ENCODE results near the gene USP22. TPM values are rescaled to one million over a fixed set of nuclear protein-coding genes. Genes with fewer than 3 reads are reported as not detected.

Gene USP22
- total RNA-seq, 2 experiments from 2014 or later: 147 to 162 TPM

DNA sequence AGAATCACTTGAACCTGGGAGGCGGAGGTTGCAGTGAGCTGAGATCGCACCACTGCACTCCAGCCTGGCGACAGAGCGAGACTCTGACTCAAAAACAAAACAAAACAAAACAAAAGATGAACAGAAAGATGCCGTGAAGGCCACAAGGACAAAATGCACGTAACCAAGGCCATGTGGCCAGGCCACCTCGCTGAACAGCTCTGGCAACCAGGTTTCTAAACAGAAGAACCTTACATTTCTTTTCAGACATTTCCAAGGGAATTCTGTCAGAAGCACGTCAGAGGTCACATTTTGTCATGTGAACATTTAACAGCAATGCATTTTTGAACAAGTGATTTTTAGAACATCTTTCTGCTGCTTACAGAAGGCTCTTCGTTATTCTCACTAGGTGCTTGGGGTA is 28.8 kb downstream of the USP22 start:
- ChIA-PET POLR2A (no interaction called here), CTCF (no interaction called here)
- H3K27ac Mint-ChIP-seq: no peak overlapping the region
- no peaks in the 10 kb centered on the region for H3K27me3 Mint-ChIP-seq
- no peaks in the 10 kb centered on the region for H3K4me1 Mint-ChIP-seq
- peaks cover 68% of the 10 kb centered on the region for H3K36me3 Mint-ChIP-seq (ENCODE audit: low read depth)
- no peak overlapping the region for H3K4me3 Mint-ChIP-seq
- no peaks in the 10 kb centered on the region for H3K9me3 Mint-ChIP-seq
- no peak for DNase-seq

DNA sequence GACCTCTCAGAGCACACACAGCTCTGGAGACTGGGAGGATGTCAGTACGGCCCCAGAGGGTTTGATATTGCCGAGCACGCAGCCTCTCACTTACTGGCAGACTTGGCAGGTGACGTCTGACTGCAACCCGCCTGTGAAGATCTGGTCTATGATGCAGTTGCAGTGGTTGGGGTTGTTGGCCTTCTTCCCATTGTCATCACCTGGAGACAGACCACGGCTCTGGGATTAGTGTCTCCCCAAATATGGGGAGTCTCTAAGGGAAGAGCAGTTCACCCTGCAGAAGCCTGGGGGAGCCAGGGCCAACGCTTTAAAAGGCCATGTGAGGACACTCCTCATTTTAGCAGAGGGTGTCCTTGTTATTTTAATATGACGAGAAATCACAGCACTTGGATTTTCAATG is 30.1 kb downstream of the USP22 start:
- Mint-ChIP-seq H3K9me3 (no peaks in the 10 kb centered on the region), H3K4me3 (no peak overlapping the region), H3K4me1 (no peaks in the 10 kb centered on the region), H3K36me3 (ENCODE audit: low read depth) (peaks cover 68% of the 10 kb centered on the region), H3K27ac (no peak overlapping the region), H3K27me3 (no peaks in the 10 kb centered on the region)
- ChIA-PET CTCF (no interaction called here), POLR2A (no interaction called here)
- DNase-seq: no peak

DNA sequence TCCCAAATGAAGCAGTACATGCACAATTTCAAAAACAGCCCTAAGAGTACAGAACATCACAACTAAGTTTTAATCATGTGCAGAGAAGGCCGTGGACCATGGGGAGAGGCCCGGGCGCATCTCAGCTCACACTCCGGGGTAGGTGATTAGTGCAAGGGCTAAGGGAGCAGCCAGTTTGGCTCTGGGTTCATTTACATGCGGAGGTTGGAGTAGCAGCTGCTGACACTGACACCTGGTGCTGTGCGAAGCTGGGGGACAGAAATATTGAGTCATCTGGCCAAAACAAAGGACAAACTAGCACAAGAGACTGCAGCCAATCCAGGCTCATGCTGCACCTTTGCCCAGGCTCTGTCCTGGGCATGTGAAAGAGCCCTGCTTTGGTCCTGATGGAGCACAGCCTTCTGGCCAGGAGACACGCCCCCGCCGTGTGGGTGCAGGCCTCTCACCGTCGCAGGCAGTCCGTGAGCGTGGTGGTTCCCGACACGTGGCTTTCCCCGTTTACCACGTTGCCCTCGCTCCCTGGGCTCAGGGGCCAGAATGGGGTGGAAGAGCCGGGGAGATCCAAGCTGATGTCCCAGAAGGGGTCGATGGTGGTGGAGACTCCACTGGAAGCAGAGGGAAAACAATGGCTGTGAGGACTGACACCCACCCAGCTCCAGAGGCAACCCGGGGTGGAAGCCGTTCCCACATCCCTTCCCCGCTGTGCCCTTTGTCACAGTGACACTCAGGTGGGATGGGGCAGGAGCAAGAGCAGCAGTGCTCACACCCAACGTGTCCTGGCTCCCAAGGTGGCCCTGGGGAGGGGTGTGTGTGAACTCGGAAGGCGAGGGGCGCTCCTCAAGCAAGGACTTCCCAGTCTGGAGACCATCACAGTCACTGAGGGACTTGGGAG is 31.9 kb downstream of the USP22 start:
- Mint-ChIP-seq H3K36me3 (ENCODE audit: low read depth) (peaks cover 68% of the 10 kb centered on the region), H3K4me3 (no peak overlapping the region), H3K27me3 (no peaks in the 10 kb centered on the region), H3K27ac (no peak overlapping the region), H3K4me1 (no peaks in the 10 kb centered on the region), H3K9me3 (no peaks in the 10 kb centered on the region)
- no peak for DNase-seq
- POLR2A ChIA-PET: no interaction called here
- CTCF ChIA-PET: interaction anchor here (0.7 kb wide), 2 partner anchors 8 to 696 kb away, joined by 3 read pairs; no protein-coding TSS in a partner anchor

DNA sequence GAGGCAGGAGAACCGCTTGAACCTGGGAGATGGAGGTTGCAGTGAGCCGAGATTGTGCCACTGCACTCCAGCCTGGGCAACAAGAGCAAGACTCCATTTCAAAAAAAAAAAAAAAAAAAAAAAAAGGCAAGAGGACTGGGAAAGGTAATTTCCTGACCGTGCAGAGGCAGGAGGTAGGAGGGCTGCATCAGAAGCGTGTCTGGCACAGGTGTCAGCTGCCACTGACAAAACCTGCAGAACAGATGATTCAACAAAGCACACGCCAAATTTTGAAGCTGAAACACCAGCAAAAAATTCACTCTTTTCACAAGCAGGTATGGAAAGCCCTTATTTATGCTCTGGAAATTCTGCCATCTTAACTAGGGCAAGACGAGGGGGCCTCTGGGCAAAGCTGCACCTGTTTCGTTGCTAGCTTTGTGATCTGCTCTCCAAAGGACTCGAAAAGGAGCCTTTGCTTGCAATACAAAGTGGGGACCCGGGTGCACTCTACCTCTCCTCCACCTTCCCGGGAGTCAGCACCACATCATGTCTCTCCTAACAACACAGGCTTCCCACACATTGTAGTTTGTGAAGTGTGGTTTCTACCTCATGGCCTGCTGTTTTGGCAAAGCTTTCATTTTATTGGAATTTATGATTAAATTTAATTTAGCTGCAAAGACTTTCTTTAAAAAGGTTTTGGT is 33.7 kb downstream of the USP22 start:
- POLR2A ChIA-PET: no interaction called here
- no peak overlapping the region for H3K27ac Mint-ChIP-seq
- CTCF ChIA-PET: interaction anchor here (1.0 kb wide), 1 partner anchor 10 kb away, joined by 4 read pairs; no protein-coding TSS in a partner anchor
- H3K4me3 Mint-ChIP-seq: no peak overlapping the region
- no peaks in the 10 kb centered on the region for H3K27me3 Mint-ChIP-seq
- no peaks in the 10 kb centered on the region for H3K9me3 Mint-ChIP-seq
- DNase-seq: no peak
- H3K4me1 Mint-ChIP-seq: no peaks in the 10 kb centered on the region
- H3K36me3 Mint-ChIP-seq (ENCODE audit: low read depth): peaks cover 66% of the 10 kb centered on the region

DNA sequence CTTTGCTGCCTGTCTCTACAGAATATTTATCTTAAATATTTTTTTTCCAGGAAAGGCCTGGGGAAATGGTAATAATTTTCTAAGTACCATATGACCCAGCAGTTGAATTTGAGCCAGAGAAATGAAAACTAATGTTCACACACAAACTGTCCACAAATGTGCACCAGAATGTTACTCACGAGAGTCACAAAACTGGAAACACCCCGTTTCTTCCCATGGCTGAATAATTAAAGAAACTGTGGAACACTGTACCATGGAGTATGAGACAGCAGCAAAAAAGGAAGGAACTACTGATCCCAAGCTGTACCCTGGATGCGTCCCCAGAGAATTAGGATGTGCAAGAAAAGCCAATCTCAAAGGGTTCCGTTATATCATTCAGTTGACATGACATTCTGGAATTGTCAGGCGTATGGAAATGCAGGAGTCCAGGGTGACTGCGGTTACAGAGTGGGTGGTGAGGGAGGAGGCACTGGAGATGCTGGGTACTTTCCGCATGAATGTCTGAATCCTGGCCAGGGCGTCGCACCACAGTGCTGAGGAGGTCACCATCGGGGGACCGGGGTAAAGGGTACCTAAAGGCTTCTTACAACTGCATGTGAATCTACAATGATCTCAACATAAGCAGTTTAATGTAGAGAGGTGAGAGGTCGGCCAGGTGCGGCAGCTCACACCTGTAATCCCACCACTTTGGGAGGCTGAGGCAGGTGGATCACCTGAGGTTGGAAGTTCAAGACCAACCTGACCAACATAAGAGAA is 34.5 kb downstream of the USP22 start:
- no peak for DNase-seq
- H3K27me3 Mint-ChIP-seq: no peaks in the 10 kb centered on the region
- H3K36me3 Mint-ChIP-seq (ENCODE audit: low read depth): peaks cover 67% of the 10 kb centered on the region
- no peak overlapping the region for H3K4me3 Mint-ChIP-seq
- no peak overlapping the region for H3K27ac Mint-ChIP-seq
- CTCF ChIA-PET: interaction anchor here (1.0 kb wide), 1 partner anchor 11 kb away, joined by 4 read pairs; no protein-coding TSS in a partner anchor
- peaks cover under 1% of the 10 kb centered on the region for H3K4me1 Mint-ChIP-seq
- POLR2A ChIA-PET: no interaction called here
- H3K9me3 Mint-ChIP-seq: no peaks in the 10 kb centered on the region

DNA sequence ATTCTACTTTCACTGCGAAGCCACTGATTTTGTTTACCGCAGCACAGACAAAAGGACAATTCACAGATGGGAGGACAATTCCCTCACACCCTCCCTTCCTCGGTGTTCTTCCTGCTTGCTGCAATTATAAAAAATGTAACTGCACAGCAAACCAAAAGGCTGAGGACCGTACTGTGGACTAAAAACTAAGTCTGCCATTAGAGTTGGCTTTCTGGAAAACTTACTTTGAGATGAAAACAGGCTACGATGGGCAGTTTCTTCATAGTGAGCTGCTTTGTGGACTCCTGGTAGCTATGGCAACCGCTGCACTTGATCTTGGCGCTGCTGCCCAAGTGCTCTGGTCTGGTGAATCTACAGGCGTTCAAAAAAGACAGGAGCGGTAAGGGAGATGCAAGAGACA is 35.2 kb downstream of the USP22 start:
- Mint-ChIP-seq H3K4me3 (no peak overlapping the region), H3K9me3 (no peaks in the 10 kb centered on the region), H3K36me3 (ENCODE audit: low read depth) (peaks cover 64% of the 10 kb centered on the region), H3K27ac (no peak overlapping the region), H3K4me1 (peaks cover 3% of the 10 kb centered on the region), H3K27me3 (no peaks in the 10 kb centered on the region)
- ChIA-PET CTCF (interaction anchor here (1.1 to 1.5 kb wide), 2 partner anchors 13 to 14 kb away, joined by 5 read pairs; no protein-coding TSS in a partner anchor), POLR2A (no interaction called here)
- DNase-seq: no peak

DNA sequence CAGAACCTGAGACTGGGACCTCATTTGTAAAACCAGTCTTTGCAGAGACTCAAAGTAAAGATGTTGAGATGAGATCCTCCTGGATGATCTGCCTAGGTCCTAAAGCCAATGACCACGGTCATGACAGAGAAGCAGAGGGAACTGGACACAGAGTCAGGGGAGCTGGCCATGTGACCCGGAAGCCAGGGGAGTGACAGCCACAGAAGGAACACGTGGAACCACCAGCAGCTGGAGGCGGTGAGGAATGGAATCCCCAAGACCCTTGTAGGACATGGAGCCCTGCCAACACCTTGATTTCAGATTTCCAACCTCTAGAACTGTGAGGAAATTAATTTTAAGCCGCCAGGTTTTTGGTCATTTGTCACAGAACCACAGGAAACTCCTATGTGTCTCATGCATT is 37.0 kb downstream of the USP22 start:
- CTCF ChIA-PET: interaction anchor here (0.7 to 1.9 kb wide), 4 partner anchors 13 to 93 kb away, joined by 3 to 7 read pairs (median 4); no protein-coding TSS in a partner anchor
- Mint-ChIP-seq H3K36me3 (ENCODE audit: low read depth) (peaks cover 69% of the 10 kb centered on the region), H3K4me3 (no peak overlapping the region), H3K9me3 (no peaks in the 10 kb centered on the region), H3K4me1 (peaks cover 10% of the 10 kb centered on the region), H3K27me3 (no peaks in the 10 kb centered on the region), H3K27ac (no peak overlapping the region)
- POLR2A ChIA-PET: no interaction called here
- DNase-seq: no peak

DNA sequence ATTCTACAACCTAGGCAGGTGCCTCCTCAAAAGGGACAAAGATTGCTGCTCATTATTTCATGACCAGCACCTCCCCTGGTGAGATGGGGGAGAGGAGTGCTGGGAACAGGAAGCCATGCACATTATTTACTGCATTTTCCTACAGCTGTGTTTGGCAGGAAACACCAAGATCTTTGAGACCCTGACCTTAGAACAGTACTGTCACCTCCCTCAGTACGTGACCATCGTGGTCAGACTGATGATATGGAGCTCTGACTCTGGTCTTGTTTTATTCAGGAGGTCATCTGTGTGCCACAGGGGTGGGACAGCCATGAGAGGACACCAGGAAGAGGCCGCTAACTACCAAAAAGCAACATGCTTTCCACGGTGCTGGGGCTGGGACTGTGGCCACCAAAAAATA is 37.4 kb downstream of the USP22 start:
- H3K27me3 Mint-ChIP-seq: no peaks in the 10 kb centered on the region
- DNase-seq: no peak
- no peak overlapping the region for H3K4me3 Mint-ChIP-seq
- no peaks in the 10 kb centered on the region for H3K9me3 Mint-ChIP-seq
- CTCF ChIA-PET: interaction anchor here (0.7 to 1.9 kb wide), 4 partner anchors 14 to 94 kb away, joined by 3 to 7 read pairs (median 4); no protein-coding TSS in a partner anchor
- peaks cover 10% of the 10 kb centered on the region for H3K4me1 Mint-ChIP-seq
- POLR2A ChIA-PET: no interaction called here
- H3K27ac Mint-ChIP-seq: no peak overlapping the region
- peaks cover 66% of the 10 kb centered on the region for H3K36me3 Mint-ChIP-seq (ENCODE audit: low read depth)

DNA sequence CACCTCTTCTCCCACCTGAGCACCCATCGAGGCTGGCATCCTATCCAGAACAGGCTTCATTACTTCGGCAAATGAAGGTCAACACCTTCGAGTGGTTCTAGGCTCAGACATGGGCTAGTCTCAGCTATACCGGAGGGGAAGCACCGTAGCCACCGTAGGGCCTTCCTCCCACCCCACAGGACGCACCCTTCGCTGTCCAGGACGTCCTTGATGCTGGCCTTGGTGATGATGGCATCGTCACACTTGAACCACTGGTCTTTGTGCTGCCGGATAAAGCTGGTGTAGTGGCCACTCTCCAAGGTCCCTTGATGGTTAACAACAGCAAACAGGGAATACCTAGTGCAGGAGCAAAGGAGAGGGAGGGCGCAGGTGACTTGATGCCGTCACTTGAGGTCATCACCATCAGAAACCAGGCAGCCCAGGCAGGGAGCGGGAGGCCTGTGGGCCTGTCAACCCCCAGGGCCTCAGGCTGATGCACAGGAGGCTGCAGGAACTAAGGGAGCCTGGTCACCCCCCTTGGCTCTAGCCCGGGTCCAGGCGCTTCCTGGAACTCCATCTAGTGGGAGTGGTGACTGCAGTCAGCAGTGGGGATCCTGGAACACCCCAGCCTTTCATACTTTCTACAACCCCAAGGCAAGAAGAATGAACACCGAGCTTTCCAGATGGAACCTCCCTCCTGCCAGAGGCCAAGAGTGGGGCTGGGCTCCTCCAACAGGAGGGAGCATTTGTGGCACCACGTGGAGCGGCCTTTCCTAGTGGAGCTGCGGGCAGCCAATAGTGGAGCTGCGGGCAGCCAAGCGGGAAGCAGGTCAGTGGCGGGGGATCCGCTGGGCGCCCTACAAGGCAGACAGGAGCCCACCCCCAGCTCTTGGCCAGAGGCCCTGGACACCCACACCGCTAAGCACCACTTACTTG is 38.5 kb downstream of the USP22 start:
- Mint-ChIP-seq H3K4me3 (no peak overlapping the region), H3K27me3 (no peaks in the 10 kb centered on the region), H3K4me1 (peaks cover 14% of the 10 kb centered on the region), H3K27ac (no peak overlapping the region), H3K9me3 (no peaks in the 10 kb centered on the region), H3K36me3 (ENCODE audit: low read depth) (peaks cover 69% of the 10 kb centered on the region)
- no peak for DNase-seq
- CTCF ChIA-PET: interaction anchor here (1.9 kb wide), 1 partner anchor 15 kb away, joined by 5 read pairs; no protein-coding TSS in a partner anchor
- POLR2A ChIA-PET: no interaction called here

DNA sequence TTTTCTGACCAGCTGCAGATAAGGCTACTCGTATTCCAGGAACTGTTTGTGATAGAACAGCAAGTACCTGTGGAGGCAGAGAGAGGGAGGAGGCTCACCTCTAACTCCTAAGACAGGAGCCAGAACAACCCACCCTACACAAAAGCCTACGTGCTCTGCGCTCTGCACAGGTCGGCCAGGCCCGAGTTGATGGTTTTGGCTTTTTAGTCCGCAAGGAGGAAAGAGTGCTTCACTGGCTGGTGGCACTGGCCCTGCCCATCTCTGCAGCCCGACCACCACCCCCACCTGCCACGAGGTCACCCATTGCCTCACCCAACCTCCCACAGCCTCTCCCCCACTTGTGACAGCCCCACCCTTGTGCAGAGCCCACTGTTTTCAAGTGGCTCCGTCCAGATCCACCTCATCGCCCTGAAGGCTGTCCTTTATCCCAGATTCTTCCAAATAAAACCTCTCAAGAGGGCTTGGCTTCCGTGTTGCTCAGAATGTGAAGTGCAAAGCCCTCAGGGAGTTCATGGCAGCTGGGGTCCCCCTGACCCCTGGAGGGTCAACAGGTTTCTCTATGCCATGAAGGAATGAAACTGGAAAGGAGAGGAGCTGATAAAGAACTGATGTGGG is 39.7 kb downstream of the USP22 start:
- no peaks in the 10 kb centered on the region for H3K9me3 Mint-ChIP-seq
- DNase-seq: no peak
- ChIA-PET POLR2A (no interaction called here), CTCF (no interaction called here)
- H3K36me3 Mint-ChIP-seq (ENCODE audit: low read depth): peaks cover 58% of the 10 kb centered on the region
- peaks cover 22% of the 10 kb centered on the region for H3K4me1 Mint-ChIP-seq
- H3K27ac Mint-ChIP-seq: no peak overlapping the region
- H3K27me3 Mint-ChIP-seq: no peaks in the 10 kb centered on the region
- H3K4me3 Mint-ChIP-seq: no peak overlapping the region

DNA sequence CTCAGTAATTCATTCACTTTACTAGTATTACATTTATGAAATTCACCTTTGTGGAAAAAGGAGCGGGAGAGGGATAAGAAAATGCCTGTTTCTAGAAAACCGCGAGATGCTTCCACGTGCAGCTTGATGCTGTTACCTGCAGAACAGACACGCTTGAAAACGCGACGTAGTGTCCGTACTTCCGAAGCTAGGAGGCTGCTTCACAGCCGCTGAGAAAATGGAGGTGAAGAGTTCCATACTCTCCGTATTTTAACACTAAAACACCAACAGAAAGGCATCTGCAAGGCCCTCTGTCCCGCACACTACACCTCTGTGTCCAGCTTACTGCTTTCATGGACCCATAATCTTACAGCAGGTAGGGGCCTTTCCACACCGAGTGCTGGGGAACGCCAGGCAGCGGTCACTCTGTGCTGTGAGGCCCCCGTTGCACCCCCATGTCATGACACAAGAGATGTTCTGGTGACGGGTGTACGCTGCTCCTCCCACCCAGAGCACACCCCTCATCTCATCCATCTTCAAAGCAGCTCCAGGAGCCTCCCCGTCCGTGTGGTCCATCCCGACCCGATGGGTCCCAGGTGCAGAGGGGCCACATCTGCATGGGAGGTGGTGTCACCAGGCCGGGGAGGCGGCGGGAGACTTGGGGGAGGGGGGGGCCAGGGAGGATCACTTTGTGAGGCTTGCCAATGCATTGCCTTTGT is 40.4 kb downstream of the USP22 start:
- Mint-ChIP-seq H3K4me3 (no peak overlapping the region), H3K27ac (no peak overlapping the region), H3K36me3 (ENCODE audit: low read depth) (peaks cover 51% of the 10 kb centered on the region), H3K27me3 (no peaks in the 10 kb centered on the region), H3K9me3 (no peaks in the 10 kb centered on the region), H3K4me1 (peaks cover 22% of the 10 kb centered on the region)
- ChIA-PET CTCF (no interaction called here), POLR2A (no interaction called here)
- DNase-seq: no peak
